ENCODE measurements around the gene ZNF282.

DNA sequence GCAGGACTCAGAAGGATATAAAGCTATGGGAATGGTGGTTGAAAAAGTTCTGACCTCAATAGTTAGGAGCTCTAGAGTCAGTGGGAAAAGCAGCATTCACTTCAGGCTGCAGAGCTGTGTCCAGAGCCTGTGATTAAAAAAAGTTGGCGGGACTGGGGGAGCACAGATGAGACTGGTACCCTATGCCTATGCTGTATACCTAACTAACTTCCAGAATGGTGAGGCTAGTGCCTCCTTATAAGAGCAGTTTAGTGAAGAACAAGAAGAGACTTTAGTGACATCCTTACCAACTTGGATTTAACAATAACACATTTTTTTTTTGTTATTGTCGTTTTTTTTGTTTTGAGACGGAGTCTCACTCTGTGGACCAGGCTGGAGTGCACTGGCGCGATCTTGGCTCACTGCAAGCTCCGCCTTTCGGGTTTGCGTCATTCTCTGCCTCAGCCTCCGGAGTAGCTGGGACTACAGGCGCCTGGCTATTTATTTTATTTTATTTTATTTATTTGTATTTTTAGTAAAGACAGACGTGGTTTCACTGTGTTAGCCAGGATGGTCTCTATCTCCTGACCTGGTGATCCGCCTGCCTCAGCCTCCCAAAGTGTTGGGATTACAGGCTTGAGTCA lies 6.6 kb upstream of the ZNF282 start:
- TF ChIP-seq CTCF (IDR thresholded peaks at IDR 0.05 in 4 of 5, conservative IDR thresholded peaks at IDR 0.05 in 1 of 5) (no peak), POLR2A (IDR thresholded peaks at IDR 0.05) (no peak)

All from gastrocnemius medialis (tissue), 4 donors.